Hepatocyte (in vitro differentiated cells): ENCODE results near the gene ZNF407. TPM values are rescaled to one million over a fixed set of nuclear protein-coding genes. Genes with fewer than 3 reads are reported as not detected.

Experiments used
- DNase-seq: peaks from one replicate; pipeline ENCODE4 v3.0.0-alpha.2; 2016; ENCODE audit warnings: low spot score
- H2AFZ ChIP-seq: fragments of 200-600 bp; sonication (generic); 2 replicates; pipeline ENCODE4 v1.6.0; 2016; ENCODE audit warnings: antibody characterized with exemption, mild to moderate bottlenecking
- H3K27ac ChIP-seq: fragments of 200-600 bp; sonication (generic); 2 replicates; pipeline ENCODE4 v1.5.1; 2016; ENCODE audit warnings: mild to moderate bottlenecking
- H3K27me3 ChIP-seq: fragments of 200-600 bp; sonication (generic); 2 replicates; pipeline ENCODE4 v1.6.1; 2016
- H3K36me3 ChIP-seq: fragments of 200-600 bp; sonication (generic); replicated peaks from 2 replicates; pipeline ENCODE4 v1.5.1; 2016; ENCODE audit warnings: low read depth; ENCODE audit not compliant: insufficient read depth
- H3K4me1 ChIP-seq: fragments of 200-600 bp; sonication (generic); 2 replicates; pipeline ENCODE4 v1.5.1; 2016; ENCODE audit warnings: mild to moderate bottlenecking, moderate library complexity; ENCODE audit not compliant: insufficient read depth
- H3K4me2 ChIP-seq: fragments of 200-600 bp; sonication (generic); 2 replicates; pipeline ENCODE4 v1.6.0; 2016
- H3K4me3 ChIP-seq: fragments of 200-600 bp; sonication (generic); 2 replicates; pipeline ENCODE4 v1.5.1; 2016; ENCODE audit warnings: mild to moderate bottlenecking
- H3K79me2 ChIP-seq: fragments of 200-600 bp; sonication (generic); 2 replicates; pipeline ENCODE4 v1.6.0; 2017; ENCODE audit warnings: mild to moderate bottlenecking
- H3K9me2 ChIP-seq: fragments of 200-600 bp; sonication (generic); replicated peaks from 2 replicates; pipeline ENCODE4 v1.6.0; 2017; ENCODE audit warnings: mild to moderate bottlenecking; ENCODE audit not compliant: insufficient read depth
- H3K9me3 ChIP-seq: fragments of 200-600 bp; sonication (generic); 2 replicates; pipeline ENCODE4 v1.5.1; 2016; ENCODE audit warnings: low read depth, mild to moderate bottlenecking
- H4K20me1 ChIP-seq: fragments of 200-600 bp; sonication (generic); 2 replicates; pipeline ENCODE4 v1.6.0; 2016; ENCODE audit warnings: mild to moderate bottlenecking; ENCODE audit not compliant: insufficient read depth, poor library complexity, severe bottlenecking
- EZH2 ChIP-seq: fragments of 200-600 bp; sonication (generic); IDR thresholded peaks from 2 replicates; pipeline ENCODE4 v1.6.1; 2016; ENCODE audit warnings: antibody characterized with exemption, mild to moderate bottlenecking, borderline replicate concordance
- EZH2phosphoT487 ChIP-seq: fragments of 200-600 bp; sonication (generic); IDR thresholded peaks from one replicate; pipeline ENCODE4 v1.6.1; 2018; ENCODE audit warnings: antibody characterized with exemption, mild to moderate bottlenecking, low read depth, moderate library complexity; ENCODE audit not compliant: unreplicated experiment, severe bottlenecking
- WGBS: methylation state at CpG from one replicate; pipeline ENCODE4 v1.1.6; 2016; ENCODE audit warnings: low lambda C conversion rate; ENCODE audit errors: missing lambda C conversion rate; 5-methylcytosine and 5-hydroxymethylcytosine counted together
- polyA plus RNA-seq: library from polyadenylated mRNA; unstranded; fragments of >200 nt; fragmentation: Nextera tagmentation; extraction: Ambion mirVana; gene quantifications from 2 replicates; pipeline ENCODE4 v1.2.1, GENCODE V29; 2016
- total RNA-seq: library from RNA; depleted of rRNA; stranded (reverse); fragments of >200 nt; gene quantifications from 2 replicates; pipeline ENCODE4 v1.2.3, GENCODE V29; 2014
- TF ChIP-seq, protein P1 (sequence below): fragments of 200-600 bp; sonication (generic); IDR thresholded peaks from 2 replicates; pipeline ENCODE4 v1.5.1; 2016; ENCODE audit warnings: antibody characterized with exemption, mild to moderate bottlenecking; ENCODE audit not compliant: poor library complexity

Gene ZNF407
- total and polyA plus RNA-seq, 2 experiments from 2014 or later: 3.2 to 12.4 TPM

DNA sequence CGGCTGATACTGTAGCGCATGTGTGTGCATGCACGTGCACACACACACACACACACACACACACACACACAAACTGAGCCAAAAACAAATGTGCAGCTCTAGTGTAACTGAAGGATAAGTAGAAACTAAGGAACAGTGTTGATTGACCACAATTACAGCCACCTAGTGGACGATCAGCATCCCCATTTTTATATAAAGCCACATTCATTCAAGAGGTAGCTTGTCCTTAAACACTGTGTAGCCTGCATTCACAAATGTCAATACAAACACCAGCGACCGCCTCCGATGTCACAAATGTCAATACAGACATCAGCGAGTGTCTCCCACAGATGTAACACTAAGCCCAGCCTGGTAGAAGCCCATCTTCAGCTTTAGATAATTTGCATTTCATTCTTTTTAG, 443.9 kb downstream of the ZNF407 start:
- no peaks in the 10 kb centered on the region for H3K9me3 ChIP-seq
- H3K79me2 ChIP-seq: no peaks in the 10 kb centered on the region
- H3K4me2 ChIP-seq: no peak overlapping the region
- H3K36me3 ChIP-seq: no peaks in the 10 kb centered on the region
- no peak overlapping the region for H3K4me3 ChIP-seq
- H3K27ac ChIP-seq: no peak overlapping the region
- no peaks in the 10 kb centered on the region for H3K9me2 ChIP-seq
- no peaks in the 10 kb centered on the region for H3K27me3 ChIP-seq
- H2AFZ ChIP-seq: no peak overlapping the region
- H3K4me1 ChIP-seq: no peaks in the 10 kb centered on the region
- TF ChIP-seq EZH2phosphoT487: no peak
- no peak for TF ChIP-seq EZH2
- TF ChIP-seq, protein P1, sequence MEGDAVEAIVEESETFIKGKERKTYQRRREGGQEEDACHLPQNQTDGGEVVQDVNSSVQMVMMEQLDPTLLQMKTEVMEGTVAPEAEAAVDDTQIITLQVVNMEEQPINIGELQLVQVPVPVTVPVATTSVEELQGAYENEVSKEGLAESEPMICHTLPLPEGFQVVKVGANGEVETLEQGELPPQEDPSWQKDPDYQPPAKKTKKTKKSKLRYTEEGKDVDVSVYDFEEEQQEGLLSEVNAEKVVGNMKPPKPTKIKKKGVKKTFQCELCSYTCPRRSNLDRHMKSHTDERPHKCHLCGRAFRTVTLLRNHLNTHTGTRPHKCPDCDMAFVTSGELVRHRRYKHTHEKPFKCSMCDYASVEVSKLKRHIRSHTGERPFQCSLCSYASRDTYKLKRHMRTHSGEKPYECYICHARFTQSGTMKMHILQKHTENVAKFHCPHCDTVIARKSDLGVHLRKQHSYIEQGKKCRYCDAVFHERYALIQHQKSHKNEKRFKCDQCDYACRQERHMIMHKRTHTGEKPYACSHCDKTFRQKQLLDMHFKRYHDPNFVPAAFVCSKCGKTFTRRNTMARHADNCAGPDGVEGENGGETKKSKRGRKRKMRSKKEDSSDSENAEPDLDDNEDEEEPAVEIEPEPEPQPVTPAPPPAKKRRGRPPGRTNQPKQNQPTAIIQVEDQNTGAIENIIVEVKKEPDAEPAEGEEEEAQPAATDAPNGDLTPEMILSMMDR: no peak
- DNase-seq: no peak
- 90% methylated on average over 8 of the region's 8 CpGs for WGBS
- H4K20me1 ChIP-seq: no peaks in the 10 kb centered on the region

- H2AFZ ChIP-seq: no peak overlapping the region
These were observed 445.8 kb downstream of the ZNF407 start for GRCh38 chr18:75043478-75043877.

DNA sequence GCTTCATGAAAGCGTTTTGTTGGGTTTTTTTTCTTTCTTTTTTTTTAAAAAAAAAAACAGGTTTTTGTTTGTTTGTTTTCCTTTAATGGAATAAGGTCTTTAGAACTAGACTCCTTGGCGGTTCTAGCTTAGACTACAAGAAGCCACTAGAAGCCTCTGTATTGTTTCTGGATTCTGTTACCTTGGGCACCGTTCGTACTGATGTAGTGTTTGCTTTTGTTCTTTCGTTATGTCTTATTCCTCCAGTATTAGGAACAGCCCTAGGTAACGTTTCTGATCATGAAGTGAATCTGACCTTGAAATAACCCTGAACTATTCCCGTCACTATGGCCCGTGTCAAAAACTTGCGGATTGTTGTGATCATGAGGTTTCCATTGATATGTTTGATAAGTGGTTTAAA, 446.6 kb downstream of the ZNF407 start:
- Histone ChIP-seq H4K20me1 (no peaks in the 10 kb centered on the region), H3K36me3 (no peaks in the 10 kb centered on the region), H3K9me2 (no peaks in the 10 kb centered on the region), H2AFZ (no peak overlapping the region), H3K4me1 (no peaks in the 10 kb centered on the region), H3K9me3 (no peaks in the 10 kb centered on the region), H3K27me3 (no peaks in the 10 kb centered on the region), H3K4me3 (no peak overlapping the region), H3K4me2 (no peak overlapping the region), H3K79me2 (no peaks in the 10 kb centered on the region), H3K27ac (no peak overlapping the region)
- 91% methylated on average over 9 of the region's 9 CpGs for WGBS
- TF ChIP-seq EZH2 (no peak), EZH2phosphoT487 (no peak)
- TF ChIP-seq, protein P1: no peak
- DNase-seq: no peak

More at GRCh38 chr18:75043478-75043877, 445.8 kb downstream of the ZNF407 start:
- WGBS: 82% methylated on average over 4 of the region's 4 CpGs
- H4K20me1 ChIP-seq: no peaks in the 10 kb centered on the region
- H3K4me2 ChIP-seq: no peak overlapping the region
- no peaks in the 10 kb centered on the region for H3K9me2 ChIP-seq
- no peaks in the 10 kb centered on the region for H3K9me3 ChIP-seq
- no peaks in the 10 kb centered on the region for H3K36me3 ChIP-seq
- H3K27me3 ChIP-seq: no peaks in the 10 kb centered on the region
- H3K79me2 ChIP-seq: no peaks in the 10 kb centered on the region
- no peak overlapping the region for H3K4me3 ChIP-seq
- no peak overlapping the region for H3K27ac ChIP-seq
- TF ChIP-seq EZH2phosphoT487 (no peak), EZH2 (no peak)
- TF ChIP-seq, protein P1: no peak
- no peaks in the 10 kb centered on the region for H3K4me1 ChIP-seq
- no peak for DNase-seq

- no peaks in the 10 kb centered on the region for H3K27me3 ChIP-seq
- no peak overlapping the region for H3K27ac ChIP-seq
- DNase-seq: no peak
- no peaks in the 10 kb centered on the region for H3K36me3 ChIP-seq
- H3K79me2 ChIP-seq: no peaks in the 10 kb centered on the region
- H3K9me2 ChIP-seq: no peaks in the 10 kb centered on the region
- H3K4me3 ChIP-seq: no peak overlapping the region
- H4K20me1 ChIP-seq: no peaks in the 10 kb centered on the region
- TF ChIP-seq, protein P1: no peak
- TF ChIP-seq EZH2phosphoT487: no peak
- TF ChIP-seq EZH2: no peak
- H3K9me3 ChIP-seq: no peaks in the 10 kb centered on the region
- H3K4me2 ChIP-seq: no peak overlapping the region
- no peak overlapping the region for H2AFZ ChIP-seq
- H3K4me1 ChIP-seq: no peaks in the 10 kb centered on the region
- 84% methylated on average over 4 of the region's 5 CpGs for WGBS
These were observed 447.1 kb downstream of the ZNF407 start for GRCh38 chr18:75044791-75045190.
